Stimulated activated naive CD8-positive, alpha-beta T cell treated with anti-CD3 and anti-CD28 coated beads, Interleukin-15, Interleukin-2, amounts not matched to agents 100 ng/mL and 50 ng/mL, for 24 hours (primary cell): Measurements from ENCODE around the gene TMEM219.
A peak's percentile ranks its signal among the peaks of the same experiment; 100 is the strongest.
"Not testable (repeated sequence)": the region's sequence is repeated elsewhere in the genome, so short reads cannot be mapped to it uniquely, and the experiment has no call there.

Source experiments
- H3K27ac Mint-ChIP-seq: one replicate; pipeline ENCODE4 v1.8.0; 2021; ENCODE audit warnings: mild to moderate bottlenecking, mixed read lengths
- H3K27me3 Mint-ChIP-seq: one replicate; pipeline ENCODE4 v1.8.0; 2021; ENCODE audit warnings: mixed read lengths
- H3K36me3 Mint-ChIP-seq: one replicate; pipeline ENCODE4 v1.8.0; 2021; ENCODE audit warnings: low read depth, mixed read lengths
- H3K4me1 Mint-ChIP-seq: one replicate; pipeline ENCODE4 v1.8.0; 2021; ENCODE audit warnings: low read depth, mixed read lengths
- H3K4me3 Mint-ChIP-seq: one replicate; pipeline ENCODE4 v1.8.0; 2021; ENCODE audit warnings: mild to moderate bottlenecking, mixed read lengths
- H3K9me3 Mint-ChIP-seq: one replicate; pipeline ENCODE4 v1.8.0; 2021; ENCODE audit warnings: mixed read lengths

Gene TMEM219

DNA sequence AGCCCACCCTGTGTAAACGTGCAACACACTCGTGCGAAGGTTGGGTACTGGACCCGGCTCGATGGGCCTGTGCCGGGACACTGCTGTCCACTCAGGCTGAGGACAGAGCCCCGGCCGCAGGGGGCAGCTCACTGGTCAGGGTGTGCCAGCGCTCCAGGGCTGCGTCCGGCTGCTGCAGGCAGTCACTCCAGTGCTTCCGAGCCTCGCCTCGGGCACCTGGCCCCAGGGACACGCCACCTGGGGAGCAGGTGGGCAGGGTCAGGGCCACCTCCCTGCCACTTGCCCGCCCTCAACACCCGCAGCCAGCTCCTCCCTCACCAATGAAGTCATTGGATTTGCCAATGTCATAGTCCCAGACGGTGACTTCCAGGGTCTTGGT lies 44.2 kb downstream of the TMEM219 start:
- H3K4me3 Mint-ChIP-seq = no peak overlapping the region
- no peaks in the 10 kb centered on the region for H3K9me3 Mint-ChIP-seq
- peaks cover 15% of the 10 kb centered on the region for H3K36me3 Mint-ChIP-seq
- H3K27me3 Mint-ChIP-seq = peaks cover 3% of the 10 kb centered on the region
- H3K4me1 Mint-ChIP-seq = peaks cover 7% of the 10 kb centered on the region
- H3K27ac Mint-ChIP-seq = no peak overlapping the region

DNA sequence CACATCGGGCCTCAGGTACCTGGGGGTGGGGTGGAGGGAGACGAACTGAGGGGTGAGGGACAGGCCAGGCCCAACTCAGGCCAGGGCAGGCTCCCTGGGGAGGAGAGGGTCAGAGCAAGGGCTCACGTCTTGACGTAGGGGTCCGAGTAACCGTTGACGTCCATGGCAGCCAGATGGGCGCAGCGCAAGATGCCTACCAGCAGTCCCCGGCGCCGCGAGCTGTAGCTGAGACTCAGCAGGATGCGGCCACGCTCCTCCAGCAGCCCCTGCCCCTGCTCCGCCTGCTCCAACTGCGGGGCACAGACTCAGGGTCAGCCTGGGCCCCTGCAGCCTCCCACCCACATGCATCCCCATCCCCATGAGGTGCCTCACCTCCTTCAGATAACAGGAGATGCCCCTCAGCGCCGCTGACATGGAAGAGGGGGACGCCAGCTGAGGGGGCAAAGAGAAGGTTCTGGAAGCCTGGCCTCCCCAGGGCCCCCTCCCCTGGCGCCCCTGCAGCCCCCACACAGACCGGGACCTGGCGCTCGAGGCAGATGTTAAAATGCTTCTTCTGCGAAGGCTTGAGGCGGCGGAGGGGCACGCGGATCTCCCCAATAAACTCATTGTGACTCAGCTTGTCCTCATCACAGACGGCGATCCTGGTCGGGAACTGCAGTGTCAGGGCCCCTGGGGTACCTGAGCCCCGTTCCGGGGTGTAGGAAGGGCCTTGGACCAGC lies 44.9 kb downstream of the TMEM219 start:
- H3K4me1 Mint-ChIP-seq = peaks cover 9% of the 10 kb centered on the region
- no peak overlapping the region for H3K27ac Mint-ChIP-seq
- no peak overlapping the region for H3K4me3 Mint-ChIP-seq
- no peaks in the 10 kb centered on the region for H3K9me3 Mint-ChIP-seq
- H3K27me3 Mint-ChIP-seq = peaks cover 4% of the 10 kb centered on the region
- H3K36me3 Mint-ChIP-seq = peaks cover 11% of the 10 kb centered on the region

DNA sequence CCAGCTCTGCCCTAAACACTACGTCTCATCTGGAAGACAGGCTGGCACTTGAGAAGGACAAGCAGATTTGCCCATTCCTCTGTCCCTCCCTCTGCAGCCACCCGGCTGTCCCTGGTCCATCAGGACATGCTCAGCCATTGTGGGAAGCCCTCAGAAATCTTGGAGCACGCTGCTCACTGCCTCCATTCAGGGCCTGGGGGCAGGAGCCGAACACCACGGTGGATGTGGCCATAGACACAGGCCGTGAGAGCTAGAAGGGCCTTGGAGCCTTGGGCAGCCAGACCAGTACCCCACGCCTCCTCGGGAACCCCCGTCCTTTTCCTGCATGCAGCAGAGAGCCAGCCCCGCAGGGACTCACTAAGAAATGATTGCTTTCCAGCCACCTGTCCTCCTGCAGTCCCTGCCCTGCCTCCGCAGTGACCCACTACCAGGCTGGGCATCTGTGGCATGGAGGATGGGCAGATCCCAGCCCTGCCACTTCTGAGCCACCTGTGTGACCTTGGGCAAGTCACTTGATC lies 45.6 kb downstream of the TMEM219 start:
- H3K27ac Mint-ChIP-seq = no peak overlapping the region
- H3K4me1 Mint-ChIP-seq = peaks cover 13% of the 10 kb centered on the region
- H3K9me3 Mint-ChIP-seq = no peaks in the 10 kb centered on the region
- peaks cover 5% of the 10 kb centered on the region for H3K36me3 Mint-ChIP-seq
- no peak overlapping the region for H3K4me3 Mint-ChIP-seq
- peaks cover 10% of the 10 kb centered on the region for H3K27me3 Mint-ChIP-seq

DNA sequence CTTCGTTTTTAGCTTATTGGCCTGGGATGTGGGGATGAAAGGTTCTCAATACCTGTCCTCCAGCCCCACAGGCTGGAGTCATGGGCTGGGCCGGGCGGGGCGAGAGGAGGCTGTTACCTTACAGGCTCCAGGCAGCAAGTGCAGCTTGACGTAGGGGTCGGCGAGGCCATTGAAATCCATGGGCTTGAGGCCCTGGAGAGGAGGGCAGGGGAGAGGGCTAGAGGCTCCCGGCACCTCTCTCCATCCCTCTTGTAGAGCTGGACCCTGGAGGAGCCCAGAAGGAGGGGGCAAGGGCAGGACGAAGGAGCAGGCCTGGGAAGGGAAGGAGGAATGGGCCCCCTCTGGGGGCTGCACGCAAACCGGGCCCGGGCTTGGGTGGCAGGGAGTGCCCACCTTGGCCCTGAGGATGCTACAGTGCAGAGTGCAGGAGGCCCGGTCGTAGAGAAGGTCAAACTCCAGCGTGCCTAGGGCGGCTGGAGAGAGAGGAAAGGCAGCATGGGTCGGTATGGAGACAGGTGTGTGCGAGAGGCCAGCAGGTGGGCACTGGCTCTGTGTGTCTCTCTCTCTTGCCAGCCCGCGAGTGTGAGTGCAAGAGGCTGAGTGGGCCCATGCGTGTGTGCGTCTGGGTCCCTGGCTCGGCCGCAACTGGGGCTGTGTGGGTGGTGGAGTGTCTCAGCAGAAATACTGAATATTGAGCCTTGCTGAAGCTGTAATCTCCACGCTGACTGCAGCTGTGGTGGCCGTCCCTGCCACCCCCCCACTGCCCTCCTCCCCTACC lies 47.4 kb downstream of the TMEM219 start:
- Mint-ChIP-seq H3K4me1 (peaks cover 13% of the 10 kb centered on the region), H3K27me3 (peaks cover 10% of the 10 kb centered on the region), H3K27ac (no peak overlapping the region), H3K9me3 (no peaks in the 10 kb centered on the region), H3K4me3 (no peak overlapping the region), H3K36me3 (no peaks in the 10 kb centered on the region)

DNA sequence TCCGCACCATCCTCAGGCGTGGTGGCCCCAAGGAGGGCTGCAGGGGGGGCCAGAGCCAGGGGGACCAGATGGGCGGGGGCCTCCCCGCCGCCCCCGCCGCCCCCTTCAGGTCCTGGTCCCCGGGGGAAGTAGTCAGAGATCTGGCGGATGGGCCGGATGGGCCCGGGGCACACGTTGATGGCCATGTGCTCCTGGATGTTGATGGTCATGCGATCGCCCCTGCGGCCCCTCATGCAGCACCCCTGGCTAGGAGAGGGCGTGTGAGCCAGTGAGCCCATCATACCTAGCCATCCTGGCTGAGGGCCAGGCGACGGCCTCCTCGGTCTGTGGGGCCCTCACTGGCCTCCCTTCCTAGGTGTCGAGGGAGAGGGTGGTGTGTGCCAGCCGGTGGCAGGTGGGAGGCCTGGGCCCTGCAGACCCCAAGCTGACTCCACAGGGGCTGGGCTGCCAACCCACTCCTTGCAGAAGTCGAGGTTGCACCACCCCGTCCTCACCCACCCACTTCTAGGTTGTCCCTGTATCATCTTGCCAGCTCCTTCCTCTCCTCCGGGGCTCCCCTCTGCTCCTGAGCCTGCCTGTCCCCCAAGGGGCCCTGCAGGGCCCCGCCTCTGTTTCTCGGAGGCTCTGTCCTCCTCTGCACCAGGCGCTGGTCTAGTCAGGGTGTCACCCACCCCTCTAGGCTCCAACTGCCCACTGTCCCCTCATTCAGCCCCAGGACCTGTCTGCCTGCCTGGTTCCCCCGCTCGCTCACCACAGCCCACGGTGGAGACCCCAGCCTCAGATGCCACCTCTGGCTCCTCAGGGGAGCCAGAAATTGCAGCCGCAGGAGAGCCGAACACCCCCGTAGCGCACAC lies 48.3 kb downstream of the TMEM219 start:
- peaks cover 10% of the 10 kb centered on the region for H3K27me3 Mint-ChIP-seq
- H3K36me3 Mint-ChIP-seq = no peaks in the 10 kb centered on the region
- H3K9me3 Mint-ChIP-seq = no peaks in the 10 kb centered on the region
- H3K4me3 Mint-ChIP-seq = peak overlapping the region; percentile 62
- peaks cover 13% of the 10 kb centered on the region for H3K4me1 Mint-ChIP-seq
- no peak overlapping the region for H3K27ac Mint-ChIP-seq

DNA sequence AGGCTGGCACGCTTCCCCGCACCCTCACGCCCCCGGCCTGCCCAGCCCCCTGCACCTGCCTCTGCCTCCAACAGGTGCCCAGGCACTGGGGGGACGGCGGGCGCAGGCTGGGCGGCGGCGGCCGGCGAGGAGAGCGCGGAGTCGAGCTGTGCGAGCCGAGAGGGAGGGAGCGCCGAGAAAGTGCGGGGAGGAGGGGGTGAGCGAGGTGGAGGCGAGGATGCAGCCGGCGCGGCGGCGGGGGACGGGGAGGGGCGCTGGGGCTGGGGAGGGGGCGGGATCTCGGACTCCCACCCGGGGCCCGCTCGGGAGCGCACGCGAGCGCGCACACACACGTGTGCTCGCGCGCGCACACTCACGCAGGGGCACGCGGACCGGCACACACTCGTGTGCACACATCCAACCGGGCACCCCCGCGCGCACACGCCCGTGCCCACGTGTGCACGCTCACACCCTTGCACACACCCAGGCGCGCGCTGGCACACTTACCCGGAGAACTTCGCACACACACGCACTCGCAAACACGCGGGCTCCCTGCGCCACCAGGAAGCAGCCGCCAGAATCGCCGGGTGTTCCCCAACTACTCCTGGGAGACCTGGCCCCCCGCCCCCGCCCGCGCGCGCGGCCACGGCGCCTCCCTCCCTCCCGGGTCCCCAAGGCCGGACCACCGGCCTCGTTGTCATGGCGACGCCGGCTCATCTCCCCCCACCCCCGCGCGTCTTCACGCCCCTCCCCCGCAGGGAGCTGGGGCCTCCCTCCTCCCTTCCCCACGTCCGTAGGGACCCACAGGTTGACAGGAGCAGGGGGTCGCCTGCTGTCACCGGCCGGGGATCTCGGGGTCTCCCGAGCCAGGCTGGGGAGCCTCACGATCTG lies 49.2 kb downstream of the TMEM219 start, which contains the start of gene DOC2A:
Gene DOC2A, minus strand, starts transcription at position 184 of the 870 bp plus-strand sequence. CDS start 805 bp downstream, outside the sequence.
- no peak within 1 kb of the TSS for H3K27ac Mint-ChIP-seq
- no peaks in the 10 kb centered on the region for H3K36me3 Mint-ChIP-seq
- H3K4me1 Mint-ChIP-seq = peaks cover 13% of the 10 kb centered on the region
- H3K4me3 Mint-ChIP-seq = peak within 1 kb of the TSS; percentile 65
- peaks cover 10% of the 10 kb centered on the region for H3K27me3 Mint-ChIP-seq
- H3K9me3 Mint-ChIP-seq = no peaks in the 10 kb centered on the region

DNA sequence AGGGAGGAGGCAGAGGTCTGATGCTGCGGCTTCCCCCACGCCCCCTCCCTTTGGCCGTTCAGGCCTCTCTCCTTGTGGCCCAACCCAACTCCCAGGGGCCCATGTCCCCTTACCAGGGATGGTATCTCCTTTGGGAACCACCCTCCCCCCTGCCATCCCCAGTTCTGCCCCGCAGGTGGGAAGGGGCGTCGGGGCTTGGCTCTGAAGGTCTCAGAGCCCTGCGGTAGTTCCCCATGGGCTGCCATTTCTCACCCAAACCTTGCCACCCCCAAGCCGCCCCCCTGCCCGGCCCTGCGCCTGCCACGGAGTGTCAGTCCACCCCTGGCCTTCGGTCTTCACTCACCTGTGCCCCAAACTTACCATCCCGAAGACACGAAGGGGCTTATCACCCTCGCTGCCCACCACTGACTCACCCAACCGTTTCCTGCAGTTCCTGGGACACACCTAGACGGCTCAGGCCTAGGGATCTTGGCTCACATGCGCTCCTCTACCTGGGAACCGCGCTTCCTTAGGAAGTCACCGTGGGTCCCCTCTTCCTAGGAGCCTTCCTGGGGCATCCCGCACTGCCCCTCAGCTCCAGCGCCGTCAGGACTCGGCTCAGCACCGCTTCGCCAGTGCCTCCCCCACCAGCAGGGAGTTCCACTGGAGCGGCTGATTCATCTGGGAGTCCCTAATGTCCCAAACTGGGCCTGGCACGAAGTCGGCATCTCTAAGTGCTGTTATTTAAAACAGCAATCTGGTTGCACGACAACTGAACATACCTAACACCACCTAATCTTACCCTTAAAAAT lies 50.0 kb downstream of the TMEM219 start:
- Mint-ChIP-seq H3K4me3 (peak overlapping the region; percentile 65), H3K27ac (no peak overlapping the region), H3K27me3 (peaks cover 13% of the 10 kb centered on the region), H3K36me3 (no peaks in the 10 kb centered on the region), H3K9me3 (no peaks in the 10 kb centered on the region), H3K4me1 (peaks cover 13% of the 10 kb centered on the region)

DNA sequence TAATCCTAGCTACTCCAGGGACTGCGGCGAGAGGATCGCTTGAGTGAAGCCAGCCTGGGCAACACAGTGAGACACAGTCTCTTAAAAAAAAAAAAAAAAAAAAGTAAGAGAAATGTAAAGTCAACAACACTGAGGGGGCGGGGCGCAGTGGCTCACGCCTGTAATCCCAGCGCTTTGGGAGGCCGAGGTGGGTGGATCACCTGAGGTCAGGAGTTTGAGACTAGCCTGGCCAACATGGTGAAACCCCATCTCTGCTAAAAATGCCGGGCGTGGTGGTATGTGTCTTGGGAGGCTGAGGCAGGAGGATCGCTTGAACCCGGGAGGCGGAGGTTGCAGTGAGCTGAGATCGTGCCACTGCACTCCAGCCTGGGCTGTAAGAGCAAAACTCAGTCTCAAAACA lies 50.7 kb downstream of the TMEM219 start:
- H3K9me3 Mint-ChIP-seq, H3K4me3 Mint-ChIP-seq, H3K27ac Mint-ChIP-seq, H3K36me3 Mint-ChIP-seq: not testable (repeated sequence)
- peaks cover 13% of the 10 kb centered on the region for H3K4me1 Mint-ChIP-seq
- H3K27me3 Mint-ChIP-seq = peaks cover 13% of the 10 kb centered on the region

DNA sequence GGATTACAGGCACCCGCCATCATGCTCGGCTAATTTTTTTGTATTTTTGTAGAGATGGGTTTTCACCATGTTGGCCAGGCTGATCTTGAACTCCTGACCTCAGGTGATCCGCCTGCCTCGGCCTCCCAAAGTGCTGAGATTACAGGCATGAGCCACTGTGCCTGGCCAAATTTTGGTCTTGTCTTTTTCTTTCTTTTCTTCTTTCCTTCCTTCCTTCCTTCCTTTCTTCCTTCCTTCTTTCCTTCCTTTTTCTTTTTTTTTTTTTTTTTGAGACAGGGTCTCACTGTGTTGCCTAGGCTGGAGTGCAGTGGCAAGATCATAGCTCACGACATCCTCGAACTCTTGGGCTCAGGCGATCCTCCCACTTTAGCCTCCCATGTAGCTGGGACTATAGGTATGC lies 53.6 kb downstream of the TMEM219 start:
- not testable (repeated sequence) for H3K36me3 Mint-ChIP-seq, H3K4me3 Mint-ChIP-seq, H3K9me3 Mint-ChIP-seq, H3K27ac Mint-ChIP-seq
- Mint-ChIP-seq H3K27me3 (peaks cover 14% of the 10 kb centered on the region), H3K4me1 (peaks cover 10% of the 10 kb centered on the region)

DNA sequence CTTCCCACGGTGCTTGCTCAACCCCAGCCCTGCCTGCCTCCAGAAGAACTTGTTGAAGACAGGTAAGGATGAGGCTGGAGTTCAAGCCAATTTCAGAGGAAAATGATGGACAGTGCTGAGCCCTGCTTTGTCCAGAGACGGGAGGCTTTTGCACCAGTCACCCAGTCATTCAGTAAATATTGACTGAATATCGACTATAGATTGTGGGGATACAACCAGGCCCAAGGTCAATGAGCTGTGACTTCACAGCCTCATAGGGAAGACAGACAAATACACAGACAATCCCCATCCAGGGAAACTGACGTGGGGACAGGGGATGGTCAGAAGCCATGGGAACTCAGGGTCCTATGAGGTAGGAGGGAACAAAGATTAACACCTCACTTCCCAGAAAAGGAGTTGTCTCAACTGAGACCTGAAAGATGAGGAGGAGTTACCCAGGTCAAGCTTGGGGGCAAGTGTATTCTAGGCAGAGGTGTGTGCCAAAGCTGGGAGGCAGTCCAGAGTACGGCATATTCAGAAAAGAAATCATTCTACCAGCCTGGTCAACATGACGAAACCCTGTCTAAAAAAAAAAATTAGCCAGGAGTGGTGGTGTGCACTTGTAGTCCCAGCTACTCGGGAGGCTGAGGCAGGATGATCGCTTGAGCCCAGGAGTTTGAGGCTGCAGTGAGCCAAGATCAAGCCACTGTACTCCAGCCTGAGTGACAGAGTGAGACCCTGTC lies 54.8 kb downstream of the TMEM219 start:
- H3K9me3 Mint-ChIP-seq = no peaks in the 10 kb centered on the region
- peaks cover 18% of the 10 kb centered on the region for H3K4me1 Mint-ChIP-seq
- no peak overlapping the region for H3K4me3 Mint-ChIP-seq
- no peak overlapping the region for H3K27ac Mint-ChIP-seq
- H3K27me3 Mint-ChIP-seq = peaks cover 16% of the 10 kb centered on the region
- no peaks in the 10 kb centered on the region for H3K36me3 Mint-ChIP-seq

DNA sequence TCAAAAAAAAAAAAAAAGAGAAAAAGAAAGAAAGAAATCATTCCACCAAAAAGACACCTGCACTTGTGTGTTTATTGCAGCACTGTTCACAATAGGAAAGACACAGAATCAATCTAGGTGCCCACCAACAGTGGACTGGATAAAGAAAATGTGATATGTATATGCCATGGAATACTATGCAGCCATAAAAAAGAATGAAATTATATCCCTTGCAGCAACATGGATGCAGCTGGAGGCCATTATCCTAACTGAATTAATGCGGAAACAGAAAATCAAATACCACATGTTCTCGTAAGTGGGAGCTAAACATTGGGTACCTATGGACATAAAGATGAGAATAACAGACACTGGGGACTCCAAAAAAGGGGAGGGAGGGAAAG lies 55.4 kb downstream of the TMEM219 start:
- no peak overlapping the region for H3K27ac Mint-ChIP-seq
- no peak overlapping the region for H3K4me3 Mint-ChIP-seq
- H3K36me3 Mint-ChIP-seq = no peaks in the 10 kb centered on the region
- peaks cover 14% of the 10 kb centered on the region for H3K4me1 Mint-ChIP-seq
- H3K9me3 Mint-ChIP-seq = no peaks in the 10 kb centered on the region
- H3K27me3 Mint-ChIP-seq = peaks cover 11% of the 10 kb centered on the region

DNA sequence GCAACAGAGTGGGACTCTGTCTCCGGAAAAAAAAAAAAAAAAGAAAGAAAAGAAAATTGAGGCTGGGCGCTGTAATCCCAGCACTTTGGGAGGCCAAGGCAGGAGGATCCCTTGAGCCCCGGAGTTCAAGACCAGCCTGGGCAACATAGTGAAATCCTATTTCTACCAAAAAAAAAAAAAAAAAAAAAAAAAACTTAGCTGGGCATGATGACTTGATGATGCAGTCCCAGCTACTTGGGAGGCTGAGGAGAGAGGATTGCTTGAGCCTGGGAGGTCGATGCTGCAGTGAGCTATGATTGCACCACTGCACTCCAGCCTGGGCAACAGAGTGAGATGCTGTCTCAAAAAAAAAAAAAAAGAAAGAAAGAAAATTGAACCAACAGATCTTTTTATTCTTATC lies 56.1 kb downstream of the TMEM219 start:
- not testable (repeated sequence) for H3K9me3 Mint-ChIP-seq, H3K27me3 Mint-ChIP-seq, H3K36me3 Mint-ChIP-seq, H3K27ac Mint-ChIP-seq, H3K4me3 Mint-ChIP-seq
- peaks cover 14% of the 10 kb centered on the region for H3K4me1 Mint-ChIP-seq

DNA sequence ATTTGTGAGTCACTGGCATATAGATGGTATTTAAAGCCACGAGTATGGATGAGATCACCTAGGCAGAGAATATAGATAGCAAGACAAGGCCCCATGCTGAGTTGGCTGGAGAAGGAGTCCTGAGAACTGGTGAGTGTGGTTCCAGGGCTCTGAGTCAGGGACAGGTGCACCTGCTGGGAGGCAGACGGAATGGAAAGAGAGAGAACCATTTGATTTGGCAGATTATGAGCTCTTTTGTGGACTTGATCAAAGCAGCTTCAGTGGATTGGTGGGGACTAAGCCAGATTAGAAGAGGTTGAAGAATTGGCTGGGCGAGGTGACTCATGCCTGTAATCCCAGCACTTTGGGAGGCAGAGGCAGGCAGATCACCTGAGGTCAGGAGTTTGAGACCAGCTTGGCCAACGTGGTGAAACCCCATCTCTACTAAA lies 56.9 kb downstream of the TMEM219 start:
- H3K4me3 Mint-ChIP-seq = no peak overlapping the region
- peaks cover 9% of the 10 kb centered on the region for H3K27me3 Mint-ChIP-seq
- H3K36me3 Mint-ChIP-seq = no peaks in the 10 kb centered on the region
- H3K4me1 Mint-ChIP-seq = peaks cover 14% of the 10 kb centered on the region
- H3K27ac Mint-ChIP-seq = no peak overlapping the region
- H3K9me3 Mint-ChIP-seq = no peaks in the 10 kb centered on the region
